T-helper 22 cell (primary cell): ENCODE data around the gene NDUFS7.
"Not testable (repeated sequence)": the region's sequence is repeated elsewhere in the genome, so short reads cannot be mapped to it uniquely, and the experiment has no call there.

Experiments used
- DNase-seq: peaks from one replicate; pipeline ENCODE4 v3.0.0-alpha.2; 2020; ENCODE audit warnings: low read depth

The NDUFS7 gene

GRCh38 chr19:1418951-1419738 is 35.4 kb downstream of the NDUFS7 start:
- no peak for DNase-seq

DNA sequence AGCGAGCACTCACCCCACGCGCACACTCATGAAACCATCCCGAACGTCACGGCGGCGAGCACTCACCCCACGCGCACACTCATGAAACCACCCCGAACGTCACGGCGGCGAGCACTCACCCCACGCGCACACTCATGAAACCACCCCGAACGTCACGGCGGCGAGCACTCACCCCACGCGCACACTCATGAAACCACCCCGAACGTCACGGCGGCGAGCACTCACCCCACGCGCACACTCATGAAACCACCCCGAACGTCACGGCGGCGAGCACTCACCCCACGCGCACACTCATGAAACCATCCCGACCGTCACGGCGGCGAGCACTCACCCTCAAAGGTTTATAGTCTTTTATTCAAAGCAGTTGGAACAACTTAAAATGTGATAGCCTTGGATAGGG is 36.4 kb downstream of the NDUFS7 start:
- DNase-seq = not testable (repeated sequence)

- DNase-seq = no peak
Measured at GRCh38 chr19:1420590-1420989, 36.9 kb downstream of the NDUFS7 start.

- no peak for DNase-seq
Measured at GRCh38 chr19:1421218-1421957, 37.7 kb downstream of the NDUFS7 start.

- no peak for DNase-seq
Measured at GRCh38 chr19:1421958-1422305, 38.2 kb downstream of the NDUFS7 start.

- no peak for DNase-seq
Measured at GRCh38 chr19:1422360-1422759, 38.7 kb downstream of the NDUFS7 start.

GRCh38 chr19:1422943-1423342 is 39.2 kb downstream of the NDUFS7 start:
- DNase-seq = no peak

DNA sequence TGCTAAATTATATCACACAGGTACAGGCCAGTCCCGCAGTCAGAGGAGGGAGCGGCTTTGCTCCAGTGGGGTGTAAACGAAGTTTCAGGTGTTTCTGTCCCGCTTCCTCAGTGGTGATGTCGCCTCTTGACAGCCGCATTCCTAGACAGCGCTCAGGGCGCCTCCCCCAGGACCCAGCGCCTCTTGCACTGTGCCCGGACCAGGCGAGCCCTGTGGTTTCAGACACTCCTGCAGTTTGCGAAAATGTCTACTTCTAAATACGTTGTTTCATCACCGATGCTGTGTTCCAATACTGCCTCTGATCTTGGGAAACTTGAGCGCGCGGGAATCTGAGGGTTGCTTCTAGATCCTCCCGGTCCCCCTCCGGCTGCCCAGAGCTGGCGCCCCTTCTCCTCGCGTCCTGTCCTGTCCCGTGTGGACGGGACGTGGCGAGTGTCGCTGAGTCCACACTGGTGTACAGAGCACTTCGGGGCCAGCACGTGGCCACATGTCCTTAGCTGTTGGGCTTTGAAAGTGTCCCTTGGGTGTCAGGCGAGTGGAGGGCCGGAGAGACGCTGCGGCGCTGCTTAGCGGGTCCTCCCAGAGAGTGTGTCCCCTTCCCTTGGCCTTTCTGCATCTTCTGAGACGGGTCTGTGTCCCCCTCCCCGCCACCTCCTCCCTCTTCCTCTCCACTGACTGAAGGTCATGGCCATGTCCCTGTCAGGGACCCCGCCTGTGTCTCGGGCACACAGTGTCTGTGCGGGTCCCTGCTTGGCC is 39.9 kb downstream of the NDUFS7 start:
- DNase-seq = no peak

DNA sequence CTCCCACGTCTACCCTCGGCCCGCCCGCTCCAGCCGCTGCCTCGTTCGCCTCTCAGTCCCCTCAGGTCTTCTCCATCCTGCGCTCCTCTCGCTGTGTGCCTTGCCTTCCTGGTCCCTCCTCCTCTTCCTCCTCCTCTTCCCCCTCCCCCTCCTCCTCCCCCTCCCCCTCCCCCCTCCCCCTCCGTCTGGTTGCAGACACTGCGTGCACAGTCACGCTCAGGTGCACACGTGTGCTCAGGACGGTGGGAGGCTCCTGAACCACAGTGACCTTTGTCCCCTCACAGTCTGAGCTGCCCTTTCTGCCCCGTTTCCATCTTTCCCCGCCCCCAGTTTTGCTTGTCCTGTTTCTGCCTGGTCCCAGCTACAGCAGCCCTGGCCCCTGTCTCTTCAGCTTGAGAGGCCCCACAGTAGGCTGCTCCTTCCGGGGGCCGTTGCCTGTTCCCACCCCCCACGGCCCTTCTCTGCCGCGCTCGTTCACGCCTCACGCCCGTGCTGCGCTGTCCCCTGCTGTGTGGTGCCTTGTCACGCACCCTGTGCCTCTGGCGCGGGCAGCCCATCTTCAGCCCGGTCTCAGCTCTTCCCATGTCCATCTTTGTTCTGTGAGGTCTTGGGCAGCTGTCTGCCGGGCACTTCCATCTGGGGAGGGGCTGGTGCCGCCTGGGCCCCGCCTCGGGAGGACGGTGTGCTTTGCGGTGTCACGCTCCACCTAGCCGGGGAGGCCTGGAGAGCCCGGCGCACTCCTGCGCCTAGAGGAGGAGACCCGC is 40.7 kb downstream of the NDUFS7 start:
- DNase-seq = no peak

DNA sequence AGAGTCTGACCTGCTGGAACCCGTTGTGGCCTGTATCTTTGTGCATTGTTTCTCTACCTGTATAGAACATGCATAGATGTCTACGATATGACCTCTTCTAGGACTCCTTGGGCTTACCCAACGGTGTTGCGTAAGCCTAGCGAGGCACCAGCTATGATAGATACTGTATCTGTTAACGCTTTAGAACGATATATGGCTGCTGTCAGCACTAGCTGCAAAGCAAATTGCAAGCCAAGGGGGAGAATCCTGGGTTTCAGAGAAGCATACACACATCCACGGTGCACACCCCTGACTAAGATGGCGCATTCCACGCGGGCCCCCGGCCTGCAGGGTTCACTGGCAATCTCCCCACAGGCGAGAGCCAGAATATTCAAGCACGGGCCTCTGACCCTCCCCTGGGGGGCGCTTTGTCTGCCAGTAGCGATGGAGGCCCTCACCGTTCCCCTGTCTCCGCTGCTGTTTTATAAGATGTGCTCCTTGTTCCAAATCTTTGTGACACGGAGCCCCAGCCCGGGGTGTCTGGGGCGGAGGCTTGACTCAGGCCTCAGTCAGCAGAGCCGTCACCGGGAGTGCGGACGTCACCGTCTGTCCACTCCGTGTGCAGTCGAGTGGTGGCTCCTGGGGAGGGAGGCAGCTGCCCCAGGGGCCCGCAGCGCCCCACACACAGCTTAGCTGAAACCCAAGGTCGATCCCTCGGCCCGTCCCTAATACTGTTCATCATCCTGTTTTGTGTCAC is 41.6 kb downstream of the NDUFS7 start:
- DNase-seq = no peak

DNA sequence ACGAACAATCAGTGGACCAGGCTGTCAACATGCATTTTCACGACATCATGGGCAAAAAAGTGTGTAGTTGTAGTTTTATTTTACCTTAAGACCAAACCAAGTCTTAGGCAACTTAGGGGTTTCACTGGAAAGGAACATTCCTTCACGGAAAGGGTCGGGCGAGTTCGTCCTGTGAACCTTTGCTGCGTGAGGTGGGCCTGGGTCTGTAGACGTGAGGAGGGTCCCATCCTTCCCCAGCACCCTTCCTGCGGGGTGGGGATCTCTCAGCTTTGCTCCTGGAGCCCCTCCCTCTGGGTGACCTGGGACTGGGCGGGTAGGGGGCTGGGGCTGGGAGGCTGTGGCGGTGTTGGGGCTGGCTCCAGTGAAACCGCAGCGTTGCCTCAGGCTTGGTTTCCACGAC is 42.2 kb downstream of the NDUFS7 start:
- DNase-seq = no peak

DNA sequence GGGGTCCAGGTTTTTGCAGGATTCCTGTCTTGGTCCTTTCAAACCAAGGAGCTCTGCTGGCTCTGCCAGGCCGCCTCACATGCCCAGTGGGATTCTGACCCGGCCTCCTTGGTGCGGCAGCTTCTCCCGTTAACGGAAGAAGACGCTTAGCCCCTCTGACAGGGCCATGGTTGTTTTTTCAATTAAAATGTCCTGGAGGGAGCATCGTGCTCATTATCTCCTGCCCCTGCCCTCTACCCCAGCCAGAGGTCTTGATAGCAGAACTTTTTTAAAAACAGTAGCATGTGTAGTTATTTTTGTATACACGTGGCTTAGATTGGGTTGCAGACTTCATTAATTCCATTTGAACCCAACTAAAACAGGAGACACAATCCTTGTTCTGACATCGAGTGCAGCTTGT is 43.0 kb downstream of the NDUFS7 start:
- DNase-seq = no peak

- no peak for DNase-seq
Measured at GRCh38 chr19:1427221-1427920, 43.7 kb downstream of the NDUFS7 start.

- DNase-seq = no peak
Measured at GRCh38 chr19:1428738-1429391, 45.2 kb downstream of the NDUFS7 start.

DNA sequence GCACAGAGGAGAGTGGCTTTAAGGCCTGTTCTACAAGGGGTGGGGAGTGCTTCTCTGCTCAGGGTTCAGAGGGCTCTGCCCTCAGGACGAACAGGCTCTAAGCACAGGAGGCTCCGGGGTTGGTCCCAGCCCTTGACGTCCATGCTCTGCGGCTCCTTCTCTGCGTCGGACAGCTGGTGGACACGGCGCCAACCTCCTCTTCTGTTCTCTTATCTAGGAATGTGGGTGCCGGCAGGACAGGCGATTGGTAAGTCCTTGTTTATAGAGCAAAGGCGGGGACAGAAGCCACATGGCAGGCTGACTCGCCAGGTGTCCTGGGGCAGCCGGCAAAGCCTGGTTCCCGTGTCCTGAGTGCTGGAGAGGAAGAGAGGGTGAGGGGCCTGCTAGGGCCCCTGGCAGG is 46.0 kb downstream of the NDUFS7 start:
- DNase-seq = no peak

DNA sequence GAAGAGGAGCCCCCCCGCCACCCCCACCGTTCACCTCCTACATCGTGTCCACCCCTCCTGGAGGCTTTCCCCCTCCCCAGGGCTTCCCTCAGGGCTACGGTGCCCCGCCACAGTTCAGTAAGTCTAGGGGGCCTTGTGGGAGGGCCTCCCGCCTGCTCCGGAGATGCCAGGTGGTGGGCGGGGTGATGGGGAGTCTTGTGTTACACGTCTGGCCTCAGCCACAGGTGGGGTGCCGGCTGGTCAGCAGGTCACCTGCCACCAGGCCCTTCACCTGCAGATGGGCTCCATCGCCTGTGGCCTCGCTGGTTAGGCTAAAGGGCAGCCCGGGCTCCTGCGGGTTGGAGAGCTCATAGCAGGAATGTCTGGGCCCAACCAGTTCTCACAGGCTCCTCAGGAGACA is 46.5 kb downstream of the NDUFS7 start:
- no peak for DNase-seq

GRCh38 chr19:1431759-1432506 is 48.2 kb downstream of the NDUFS7 start:
- no peak for DNase-seq

- DNase-seq = no peak
Measured at GRCh38 chr19:1432507-1432887, 48.8 kb downstream of the NDUFS7 start.
